Activated CD4-positive, alpha-beta T cell treated with anti-CD3 and anti-CD28 coated beads for 48 hours (primary cell): ENCODE measurements around the gene NELL1.

Source experiments
- DNase-seq: peaks from one replicate; pipeline ENCODE4 v3.0.0-alpha.2; 2020

NELL1 gene

GRCh38 chr11:21374376-21374775, 705.0 kb downstream of the NELL1 start:
- DNase-seq, result no peak

- DNase-seq, result no peak
These were observed 716.5 kb downstream of the NELL1 start for GRCh38 chr11:21385669-21386440.

GRCh38 chr11:21390430-21390829, 721.0 kb downstream of the NELL1 start:
- no peak for DNase-seq

- DNase-seq, result no peak
These were observed 727.1 kb downstream of the NELL1 start for GRCh38 chr11:21396342-21397008.

GRCh38 chr11:21398195-21398594, 728.8 kb downstream of the NELL1 start:
- DNase-seq, result no peak

GRCh38 chr11:21401496-21401895, 732.1 kb downstream of the NELL1 start:
- no peak for DNase-seq

- no peak for DNase-seq
These were observed 732.9 kb downstream of the NELL1 start for GRCh38 chr11:21402274-21402673.

- no peak for DNase-seq
These were observed 733.7 kb downstream of the NELL1 start for GRCh38 chr11:21403069-21403468.

GRCh38 chr11:21405422-21405821, 736.0 kb downstream of the NELL1 start:
- DNase-seq, result no peak

GRCh38 chr11:21410513-21410912, 741.1 kb downstream of the NELL1 start:
- no peak for DNase-seq

- no peak for DNase-seq
These were observed 741.7 kb downstream of the NELL1 start for GRCh38 chr11:21411104-21411503.

- DNase-seq, result no peak
These were observed 742.2 kb downstream of the NELL1 start for GRCh38 chr11:21411597-21411996.

- DNase-seq, result no peak
These were observed 743.4 kb downstream of the NELL1 start for GRCh38 chr11:21412652-21413383.

GRCh38 chr11:21414953-21415352, 745.6 kb downstream of the NELL1 start:
- no peak for DNase-seq

- DNase-seq, result no peak
These were observed 746.2 kb downstream of the NELL1 start for GRCh38 chr11:21415606-21416005.

- DNase-seq, result no peak
These were observed 752.4 kb downstream of the NELL1 start for GRCh38 chr11:21421711-21422329.

- DNase-seq, result no peak
These were observed 757.5 kb downstream of the NELL1 start for GRCh38 chr11:21426931-21427330.

GRCh38 chr11:21427726-21428125, 758.3 kb downstream of the NELL1 start:
- no peak for DNase-seq

GRCh38 chr11:21428796-21429195, 759.4 kb downstream of the NELL1 start:
- no peak for DNase-seq

GRCh38 chr11:21429401-21429800, 760.0 kb downstream of the NELL1 start:
- DNase-seq, result no peak

GRCh38 chr11:21430537-21430936, 761.2 kb downstream of the NELL1 start:
- DNase-seq, result no peak

GRCh38 chr11:21446939-21447590, 777.7 kb downstream of the NELL1 start:
- no peak for DNase-seq

GRCh38 chr11:21447871-21448270, 778.5 kb downstream of the NELL1 start:
- no peak for DNase-seq
